IMR-90 (cell line): ENCODE measurements around the gene CDH1. TPM values are rescaled to one million over a fixed set of nuclear protein-coding genes. Genes with fewer than 3 reads are reported as not detected.

Experiments used
- ATAC-seq: fragments of 200-7000 bp; cut with Tn5 transposase; 2 replicates; pipeline ENCODE4 v1.9.1; 2020; ENCODE audit warnings: low read depth, mild to moderate bottlenecking, moderate library complexity
- BruUV-seq: library from RNA; stranded (reverse); fragments of 400-500 nt; replicated peaks from 2 replicates; lab custom pipeline; 2021; lab: Mats Ljungman, UMichigan
- CTCF ChIA-PET: fragments of 300-600 bp; formaldehyde crosslinking; extraction: SDS; loops from one replicate; lab custom pipeline; 2021; ENCODE audit warnings: antibody characterized with exemption; lab: Yijun Ruan, JAX
- POLR2A ChIA-PET: fragments of 300-600 bp; sonication (Branson Sonifier 250); formaldehyde crosslinking; loops from one replicate; lab custom pipeline; 2022; ENCODE audit warnings: antibody characterized with exemption; ENCODE audit not compliant: unreplicated experiment; lab: Charles Lee
- DNase-seq: peaks from one replicate; pipeline ENCODE4 v3.0.0; 2013
- H2AFZ ChIP-seq: replicated peaks from 2 replicates; pipeline ENCODE3; 2013; ENCODE audit warnings: low read length, mild to moderate bottlenecking; ENCODE audit not compliant: poor library complexity
- H2AK5ac ChIP-seq: 2 replicates; pipeline ENCODE4 v1.6.1; 2013; ENCODE audit warnings: low read depth, low read length, inconsistent platforms
- H2AK9ac ChIP-seq: replicated peaks from 2 replicates; pipeline ENCODE3; 2013; ENCODE audit warnings: mild to moderate bottlenecking, low read depth, low read length, moderate library complexity; ENCODE audit not compliant: poor library complexity
- H2BK120ac ChIP-seq: 2 replicates; pipeline ENCODE4 v1.6.1; 2013; ENCODE audit warnings: low read depth, low read length, inconsistent platforms
- H2BK15ac ChIP-seq: 3 replicates; pipeline ENCODE4 v1.6.1; 2013; ENCODE audit warnings: low read depth, low read length, inconsistent platforms
- H2BK20ac ChIP-seq: 2 replicates; pipeline ENCODE4 v1.6.1; 2013; ENCODE audit warnings: low read depth, mild to moderate bottlenecking, inconsistent platforms, low read length, moderate library complexity
- H2BK5ac ChIP-seq: 2 replicates; pipeline ENCODE4 v1.6.1; 2013; ENCODE audit warnings: mild to moderate bottlenecking, low read depth, low read length, inconsistent platforms; ENCODE audit not compliant: poor library complexity, severe bottlenecking
- H3K14ac ChIP-seq: replicated peaks from 2 replicates; pipeline ENCODE4 v1.6.1; 2013; ENCODE audit warnings: low read depth, low read length, inconsistent platforms
- H3K18ac ChIP-seq: 2 replicates; pipeline ENCODE4 v1.6.1; 2013; ENCODE audit warnings: low read depth, low read length, control low read depth
- H3K23ac ChIP-seq: 2 replicates; pipeline ENCODE4 v1.6.1; 2013; ENCODE audit warnings: low read depth, low read length, inconsistent platforms
- H3K27ac ChIP-seq: 2 replicates; pipeline ENCODE4 v1.5.1; 2013; ENCODE audit warnings: mild to moderate bottlenecking, control low read depth, low read length; ENCODE audit not compliant: insufficient read depth
- H3K27me3 ChIP-seq: 2 replicates; pipeline ENCODE4 v1.6.1; 2013; ENCODE audit warnings: low read length; ENCODE audit not compliant: control insufficient read depth, insufficient read depth
- H3K36me3 ChIP-seq: 2 replicates; pipeline ENCODE4 v1.6.1; 2013; ENCODE audit warnings: low read length, mixed read lengths; ENCODE audit not compliant: control insufficient read depth, insufficient read depth
- H3K4ac ChIP-seq: 2 replicates; pipeline ENCODE4 v1.6.1; 2013; ENCODE audit warnings: low read depth, low read length, inconsistent platforms
- H3K4me1 ChIP-seq: 2 replicates; pipeline ENCODE4 v1.6.1; 2013; ENCODE audit warnings: low read length, mixed read lengths; ENCODE audit not compliant: control insufficient read depth, insufficient read depth
- H3K4me2 ChIP-seq: 2 replicates; pipeline ENCODE4 v1.6.1; 2013; ENCODE audit warnings: low read depth, mild to moderate bottlenecking, control low read depth, low read length, moderate library complexity
- H3K4me3 ChIP-seq: 2 replicates; pipeline ENCODE4 v1.5.1; 2013; ENCODE audit warnings: low read depth, mild to moderate bottlenecking, control low read depth, low read length, moderate library complexity; ENCODE audit not compliant: insufficient read depth
- H3K56ac ChIP-seq: 2 replicates; pipeline ENCODE4 v1.6.1; 2013; ENCODE audit warnings: low read length, inconsistent platforms; ENCODE audit not compliant: insufficient read depth; ENCODE audit errors: extremely low read depth
- H3K79me1 ChIP-seq, 2 experiments: 2 replicates each; pipeline ENCODE4 v1.6.1; 2013; ENCODE audit warnings: low read length in 2 of 2, inconsistent platforms in 1 of 2, low read depth in 1 of 2
- H3K9ac ChIP-seq: 2 replicates; pipeline ENCODE4 v1.6.1; 2013; ENCODE audit warnings: low read depth, low read length, control low read depth
- H3K9me1 ChIP-seq: 2 replicates; pipeline ENCODE4 v1.6.1; 2013; ENCODE audit warnings: low read length, inconsistent platforms; ENCODE audit not compliant: insufficient read depth
- H3K9me3 ChIP-seq: 2 replicates; pipeline ENCODE4 v1.6.1; 2013; ENCODE audit warnings: low read length; ENCODE audit not compliant: control insufficient read depth, insufficient read depth
- H4K20me1 ChIP-seq: 2 replicates; pipeline ENCODE4 v1.6.1; 2013; ENCODE audit warnings: low read length, inconsistent platforms; ENCODE audit not compliant: insufficient read depth
- H4K5ac ChIP-seq: 2 replicates; pipeline ENCODE4 v1.6.1; 2013; ENCODE audit warnings: mild to moderate bottlenecking, low read depth, low read length, control low read depth
- H4K8ac ChIP-seq, 2 experiments: 2 replicates each; pipeline ENCODE4 v1.6.1; 2013; ENCODE audit warnings: low read depth in 2 of 2, low read length in 2 of 2, control low read depth in 1 of 2, inconsistent platforms in 1 of 2
- H4K91ac ChIP-seq: 2 replicates; pipeline ENCODE4 v1.6.1; 2013; ENCODE audit warnings: low read depth, low read length, inconsistent platforms; ENCODE audit not compliant: insufficient read depth
- CEBPB ChIP-seq: IDR thresholded peaks from 2 replicates; pipeline ENCODE4 v1.6.1; 2012; ENCODE audit warnings: low read depth, low read length, improper control_type of control experiment
- FOS ChIP-seq: fragments of 150-350 bp; IDR thresholded peaks from 2 replicates; pipeline ENCODE4 v1.6.1; 2016; ENCODE audit warnings: low read depth, low read length
- MAZ ChIP-seq: IDR thresholded peaks from 2 replicates; pipeline ENCODE4 v1.6.1; 2012; ENCODE audit warnings: low read depth, mild to moderate bottlenecking, low read length, improper control_type of control experiment, moderate library complexity, borderline replicate concordance
- MXI1 ChIP-seq: IDR thresholded peaks from 2 replicates; pipeline ENCODE4 v1.6.1; 2012; ENCODE audit warnings: low read depth, mild to moderate bottlenecking, low read length, moderate library complexity, borderline replicate concordance
- NFE2L2 ChIP-seq: fragments of 150-350 bp; IDR thresholded peaks from 2 replicates; pipeline ENCODE4 v1.6.1; 2016; ENCODE audit warnings: low read depth, mild to moderate bottlenecking, low read length
- RCOR1 ChIP-seq: IDR thresholded peaks from 2 replicates; pipeline ENCODE4 v1.6.1; 2012; ENCODE audit warnings: mild to moderate bottlenecking, low read length, improper control_type of control experiment; ENCODE audit not compliant: insufficient replicate concordance
- WGBS, 2 experiments: methylation state at CpG; one replicate each; pipeline versions ENCODE4 v1.1.5 to v1.1.7; 2013; ENCODE audit warnings: missing lambda C conversion rate in 2 of 2; ENCODE audit not compliant: insufficient read length in 1 of 2; ENCODE audit errors: extremely low coverage in 2 of 2; 5-methylcytosine and 5-hydroxymethylcytosine counted together
- dilution Hi-C: fragments of 300-500 bp; cut with HindIII; formaldehyde crosslinking; loops from one replicate; pipeline ENCODE4 v1.14.3; 2018; ENCODE audit warnings: low sequenced_read_pairs; ENCODE audit not compliant: unreplicated experiment
- in situ Hi-C: fragments of 300-500 bp; cut with MboI; formaldehyde crosslinking; loops from 3 replicates; pipeline ENCODE4 v1.14.3; 2019; ENCODE audit warnings: low sequenced_read_pairs, inconsistent platforms, mixed read lengths
- intact Hi-C: fragments of 100-400 bp; cut with micrococcal nuclease; formaldehyde crosslinking; loops from 2 replicates; pipeline ENCODE4 v1.10.0; 2022
- polyA plus RNA-seq, 3 experiments: library from polyadenylated mRNA; depleted of rRNA; stranded (reverse); fragments of >200 nt; gene quantifications; 2 replicates each; pipeline ENCODE4 v1.2.3, GENCODE V29; 2012; ENCODE audit warnings: low replicate concordance in 1 of 3
- total RNA-seq: library from RNA; depleted of rRNA; stranded (reverse); fragments of >200 nt; gene quantifications from 2 replicates; pipeline ENCODE4 v1.2.3, GENCODE V29; 2012
- TF ChIP-seq, protein P1 (sequence below): fragments of 150-350 bp; IDR thresholded peaks from 2 replicates; pipeline ENCODE4 v1.6.1; 2017; ENCODE audit warnings: mild to moderate bottlenecking, antibody characterized with exemption, low read length, low read depth
- TF ChIP-seq, protein P2 (sequence below): conservative IDR thresholded peaks from 2 replicates; pipeline ENCODE4 v1.5.1; 2012; ENCODE audit warnings: mild to moderate bottlenecking, low read depth, low read length, improper control_type of control experiment
- TF ChIP-seq, protein P3 (sequence below): fragments of 150-350 bp; IDR thresholded peaks from 2 replicates; pipeline ENCODE4 v1.6.1; 2016; ENCODE audit warnings: low read depth, mild to moderate bottlenecking, low read length, moderate library complexity, borderline replicate concordance

Gene CDH1
- total and polyA plus RNA-seq, 2 of the 4 experiments (the other 2 are of a cell fraction): under 0.01 TPM; not detected in 1

DNA sequence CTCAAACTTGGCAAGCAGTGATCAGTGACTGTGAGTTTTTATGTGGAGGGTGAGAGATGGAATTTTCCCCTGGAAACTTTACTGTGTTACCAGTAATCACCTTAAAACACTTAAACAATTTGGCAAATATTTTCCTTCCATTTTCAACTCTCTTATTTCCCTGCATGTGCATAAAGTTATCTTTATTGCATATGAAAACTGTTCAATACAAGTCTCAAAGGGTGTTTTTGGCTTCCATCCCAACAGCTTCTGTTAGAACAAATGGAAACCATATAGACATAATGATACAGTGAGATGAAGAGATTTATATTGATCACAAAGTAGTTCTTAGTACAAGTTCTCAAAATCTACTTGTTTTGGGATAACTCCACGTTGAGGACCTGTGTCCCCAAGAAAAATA is 69.9 kb downstream of the CDH1 start:
- no peaks in the 10 kb centered on the region for H3K79me1 ChIP-seq
- no peak overlapping the region for H2AK5ac ChIP-seq
- ChIA-PET CTCF (no interaction called here), POLR2A (no interaction called here)
- H3K9me1 ChIP-seq: no peaks in the 10 kb centered on the region
- dilution Hi-C loops: no loop called here
- intact Hi-C loops: no loop called here
- in situ Hi-C loops: no loop called here
- no peak overlapping the region for H2BK15ac ChIP-seq
- DNase-seq: no peak
- no TSS peak for BruUV-seq
- H3K36me3 ChIP-seq: no peaks in the 10 kb centered on the region
- H3K4me3 ChIP-seq: no peak overlapping the region
- H2BK120ac ChIP-seq: no peak overlapping the region
- no peak overlapping the region for H3K27ac ChIP-seq
- H3K27me3 ChIP-seq: peaks cover 9% of the 10 kb centered on the region
- H4K5ac ChIP-seq: no peak overlapping the region
- H3K4ac ChIP-seq: no peak overlapping the region
- no peak overlapping the region for H3K14ac ChIP-seq
- H3K23ac ChIP-seq: no peak overlapping the region
- no peak overlapping the region for H3K18ac ChIP-seq
- H3K4me2 ChIP-seq: no peak overlapping the region
- no peak overlapping the region for H3K56ac ChIP-seq
- H4K20me1 ChIP-seq: no peaks in the 10 kb centered on the region
- no peak overlapping the region for H2AK9ac ChIP-seq
- no CpG with 5 or more reads among the region's 1 CpG for WGBS, 2 experiments
- no peak overlapping the region for H2BK5ac ChIP-seq
- no peaks in the 10 kb centered on the region for H3K4me1 ChIP-seq
- no peak overlapping the region for H2BK20ac ChIP-seq
- H4K91ac ChIP-seq: no peak overlapping the region
- TF ChIP-seq RCOR1: no peak
- TF ChIP-seq, protein P1, sequence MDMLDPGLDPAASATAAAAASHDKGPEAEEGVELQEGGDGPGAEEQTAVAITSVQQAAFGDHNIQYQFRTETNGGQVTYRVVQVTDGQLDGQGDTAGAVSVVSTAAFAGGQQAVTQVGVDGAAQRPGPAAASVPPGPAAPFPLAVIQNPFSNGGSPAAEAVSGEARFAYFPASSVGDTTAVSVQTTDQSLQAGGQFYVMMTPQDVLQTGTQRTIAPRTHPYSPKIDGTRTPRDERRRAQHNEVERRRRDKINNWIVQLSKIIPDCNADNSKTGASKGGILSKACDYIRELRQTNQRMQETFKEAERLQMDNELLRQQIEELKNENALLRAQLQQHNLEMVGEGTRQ: no peak
- TF ChIP-seq NFE2L2: no peak
- TF ChIP-seq MXI1: no peak
- TF ChIP-seq MAZ: no peak
- TF ChIP-seq, protein P2, sequence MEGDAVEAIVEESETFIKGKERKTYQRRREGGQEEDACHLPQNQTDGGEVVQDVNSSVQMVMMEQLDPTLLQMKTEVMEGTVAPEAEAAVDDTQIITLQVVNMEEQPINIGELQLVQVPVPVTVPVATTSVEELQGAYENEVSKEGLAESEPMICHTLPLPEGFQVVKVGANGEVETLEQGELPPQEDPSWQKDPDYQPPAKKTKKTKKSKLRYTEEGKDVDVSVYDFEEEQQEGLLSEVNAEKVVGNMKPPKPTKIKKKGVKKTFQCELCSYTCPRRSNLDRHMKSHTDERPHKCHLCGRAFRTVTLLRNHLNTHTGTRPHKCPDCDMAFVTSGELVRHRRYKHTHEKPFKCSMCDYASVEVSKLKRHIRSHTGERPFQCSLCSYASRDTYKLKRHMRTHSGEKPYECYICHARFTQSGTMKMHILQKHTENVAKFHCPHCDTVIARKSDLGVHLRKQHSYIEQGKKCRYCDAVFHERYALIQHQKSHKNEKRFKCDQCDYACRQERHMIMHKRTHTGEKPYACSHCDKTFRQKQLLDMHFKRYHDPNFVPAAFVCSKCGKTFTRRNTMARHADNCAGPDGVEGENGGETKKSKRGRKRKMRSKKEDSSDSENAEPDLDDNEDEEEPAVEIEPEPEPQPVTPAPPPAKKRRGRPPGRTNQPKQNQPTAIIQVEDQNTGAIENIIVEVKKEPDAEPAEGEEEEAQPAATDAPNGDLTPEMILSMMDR: no peak
- TF ChIP-seq, protein P3, sequence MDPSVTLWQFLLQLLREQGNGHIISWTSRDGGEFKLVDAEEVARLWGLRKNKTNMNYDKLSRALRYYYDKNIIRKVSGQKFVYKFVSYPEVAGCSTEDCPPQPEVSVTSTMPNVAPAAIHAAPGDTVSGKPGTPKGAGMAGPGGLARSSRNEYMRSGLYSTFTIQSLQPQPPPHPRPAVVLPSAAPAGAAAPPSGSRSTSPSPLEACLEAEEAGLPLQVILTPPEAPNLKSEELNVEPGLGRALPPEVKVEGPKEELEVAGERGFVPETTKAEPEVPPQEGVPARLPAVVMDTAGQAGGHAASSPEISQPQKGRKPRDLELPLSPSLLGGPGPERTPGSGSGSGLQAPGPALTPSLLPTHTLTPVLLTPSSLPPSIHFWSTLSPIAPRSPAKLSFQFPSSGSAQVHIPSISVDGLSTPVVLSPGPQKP: no peak
- TF ChIP-seq FOS: no peak
- no peak for TF ChIP-seq CEBPB
- no peak overlapping the region for H3K9ac ChIP-seq
- no peak overlapping the region for H2AFZ ChIP-seq
- H4K8ac ChIP-seq: no peak overlapping the region
- no peak for ATAC-seq
- H3K9me3 ChIP-seq: no peaks in the 10 kb centered on the region
